ENCODE results near the gene TRMT61A. TPM values are rescaled to one million over a fixed set of nuclear protein-coding genes. Genes with fewer than 3 reads are reported as not detected.

Gene TRMT61A
- total and polyA plus RNA-seq, 2 of the 13 experiments (the other 11 are each of a cell fraction or from before 2014, with no cell fraction given), result 6.5 to 13.6 TPM

- TF ChIP-seq KDM5A (IDR thresholded peaks at IDR 0.05; ENCODE audit: borderline replicate concordance, low read length) (no peak), HNRNPK (IDR thresholded peaks at IDR 0.05; ENCODE audit: low read depth, low read length, poor library complexity, severe bottlenecking) (peak; percentile 90), ZFAT (CRISPR knock-in tag; conservative IDR thresholded peaks at IDR 0.05) (0 out of 2 replicates have a peak, but pooled peaks have one; percentile 20), JUNB (CRISPR knock-in tag; IDR thresholded peaks at IDR 0.05; ENCODE audit: borderline replicate concordance) (no peak), TBX3 (IDR thresholded peaks at IDR 0.05; ENCODE audit: borderline replicate concordance) (no peak), ZFP91 (CRISPR knock-in tag; IDR thresholded peaks at IDR 0.05; ENCODE audit: borderline replicate concordance) (0 out of 2 replicates have a peak, but pooled peaks have one; percentile 31), ZNF772 (CRISPR knock-in tag; IDR thresholded peaks at IDR 0.05) (no peak), ZBTB33 (CRISPR knock-in tag; IDR thresholded peaks at IDR 0.05) (no peak), IRF1 (CRISPR knock-in tag; IDR thresholded peaks at IDR 0.05; ENCODE audit: low read depth) (no peak), ZNF264 (CRISPR knock-in tag; IDR thresholded peaks at IDR 0.05) (no peak; the same call in 1 of the 2 replicates), ELK4 (CRISPR knock-in tag; IDR thresholded peaks at IDR 0.05; ENCODE audit: borderline replicate concordance) (no peak), E2F1 (CRISPR knock-in tag; IDR thresholded peaks at IDR 0.05) (peak; percentile 40), ZNF703 (CRISPR knock-in tag; IDR thresholded peaks at IDR 0.05; ENCODE audit: borderline replicate concordance) (no peak), RARA (CRISPR knock-in tag; IDR thresholded peaks at IDR 0.05) (peak; percentile 29; the same call in 1 of the 2 replicates), SAFB2 (CRISPR knock-in tag; IDR thresholded peaks at IDR 0.05; ENCODE audit: borderline replicate concordance, low read depth) (no peak; the same call in 1 of the 2 replicates), ZNF740 (CRISPR knock-in tag; IDR thresholded peaks at IDR 0.05) (no peak), ZNF597 (CRISPR knock-in tag; IDR thresholded peaks at IDR 0.05) (no peak), ZNF674 (CRISPR knock-in tag; IDR thresholded peaks at IDR 0.05; ENCODE audit: low read depth) (no peak), TOPORS (CRISPR knock-in tag; IDR thresholded peaks at IDR 0.05) (no peak), ZSCAN30 (CRISPR knock-in tag; IDR thresholded peaks at IDR 0.05) (no peak)
Observed at GRCh38 chr14:103528587-103529382, at the start of gene TRMT61A (continued).
